H54 (cell line): ENCODE results near the gene SEMA4A.

Experiments
- DNase-seq: peaks from one replicate; pipeline ENCODE4 v3.0.0; 2011; ENCODE audit warnings: low spot score, mixed read lengths; ENCODE audit not compliant: insufficient read length
- FAIRE-seq: peaks from 3 replicates; lab custom pipeline; 2011; peaks lifted over from hg19 to GRCh38; lab: Jason Lieb, UNC
- POLR2A ChIP-seq: IDR thresholded peaks from 2 replicates; pipeline ENCODE4 v1.6.1; 2011; ENCODE audit warnings: low read depth, mild to moderate bottlenecking, low read length

Gene SEMA4A

GRCh38 chr1:156217871-156218270 is 64.5 kb downstream of the SEMA4A start:
- no peak for TF ChIP-seq POLR2A
- DNase-seq = peak; percentile 54
- FAIRE-seq = no peak

GRCh38 chr1:156220226-156220625 is 66.8 kb downstream of the SEMA4A start:
- TF ChIP-seq POLR2A = no peak
- DNase-seq (no peak), FAIRE-seq (no peak)

- FAIRE-seq = no peak
- DNase-seq = no peak
- no peak for TF ChIP-seq POLR2A
These were observed 68.8 kb downstream of the SEMA4A start for GRCh38 chr1:156221986-156222692.

GRCh38 chr1:156225677-156226014 is 72.3 kb downstream of the SEMA4A start:
- DNase-seq (no peak), FAIRE-seq (no peak)
- no peak for TF ChIP-seq POLR2A

- FAIRE-seq = no peak
- no peak for DNase-seq
- no peak for TF ChIP-seq POLR2A
These were observed 72.7 kb downstream of the SEMA4A start for GRCh38 chr1:156226116-156226538.

GRCh38 chr1:156226782-156227181 is 73.4 kb downstream of the SEMA4A start:
- no peak for TF ChIP-seq POLR2A
- FAIRE-seq = no peak
- DNase-seq = no peak
